Activated CD8-positive, alpha-beta memory T cell treated with anti-CD3 and anti-CD28 coated beads, Interleukin-2, amount 50 U/mL, for 1 hour (primary cell): Measurements from ENCODE around the gene C17orf113.

ENCODE experiments used
- DNase-seq: peaks from one replicate; pipeline ENCODE4 v3.0.0-alpha.2; 2020; ENCODE audit errors: extremely low read depth

C17orf113 gene

GRCh38 chr17:42072323-42073187, 22.2 kb upstream of the C17orf113 start:
- no peak for DNase-seq

- DNase-seq: no peak
Observed at GRCh38 chr17:42071810-42072209, 21.4 kb upstream of the C17orf113 start.

GRCh38 chr17:42068979-42069378, 18.6 kb upstream of the C17orf113 start:
- DNase-seq: no peak

GRCh38 chr17:42067371-42068091, 17.1 kb upstream of the C17orf113 start:
- no peak for DNase-seq

- no peak for DNase-seq
Observed at GRCh38 chr17:42065201-42065600, 14.8 kb upstream of the C17orf113 start.

- no peak for DNase-seq
Observed at GRCh38 chr17:42062681-42063080, 12.3 kb upstream of the C17orf113 start.

GRCh38 chr17:42061646-42062487, 11.5 kb upstream of the C17orf113 start:
- DNase-seq: no peak

- no peak for DNase-seq
Observed at GRCh38 chr17:42060231-42060630, 9.8 kb upstream of the C17orf113 start.

GRCh38 chr17:42059815-42060214, 9.4 kb upstream of the C17orf113 start:
- no peak for DNase-seq

- no peak for DNase-seq
Observed at GRCh38 chr17:42058063-42058462, 7.7 kb upstream of the C17orf113 start.

GRCh38 chr17:42056635-42057034, 6.2 kb upstream of the C17orf113 start:
- no peak for DNase-seq

GRCh38 chr17:42055496-42055895, 5.1 kb upstream of the C17orf113 start:
- DNase-seq: no peak

GRCh38 chr17:42055027-42055426, 4.6 kb upstream of the C17orf113 start:
- no peak for DNase-seq

GRCh38 chr17:42053731-42054500, 3.5 kb upstream of the C17orf113 start:
- no peak for DNase-seq

- DNase-seq: no peak
Observed at GRCh38 chr17:42052346-42052877, 2.0 kb upstream of the C17orf113 start.

GRCh38 chr17:42051645-42052044, 1.2 kb upstream of the C17orf113 start:
- no peak for DNase-seq

GRCh38 chr17:42051013-42051400, 606 bp upstream of the C17orf113 start:
- DNase-seq: no peak

- no peak for DNase-seq
Observed at GRCh38 chr17:42049834-42050392, 488 bp downstream of the C17orf113 start.

GRCh38 chr17:42047343-42047742, 3.1 kb downstream of the C17orf113 start:
- no peak for DNase-seq

- no peak for DNase-seq
Observed at GRCh38 chr17:42045719-42046118, 4.7 kb downstream of the C17orf113 start.
